Skeletal muscle satellite cell (primary cell): ENCODE measurements around the gene CHP2. TPM values are rescaled to one million over a fixed set of nuclear protein-coding genes. Genes with fewer than 3 reads are reported as not detected.
"Not testable (repeated sequence)": the region's sequence is repeated elsewhere in the genome, so short reads cannot be mapped to it uniquely, and the experiment has no call there.

ENCODE experiments used
- H3K27me3 ChIP-seq: 2 replicates; pipeline ENCODE4 v1.7.0; 2013; ENCODE audit warnings: low read length; ENCODE audit not compliant: control insufficient read depth, insufficient read depth
- H3K36me3 ChIP-seq: 2 replicates; pipeline ENCODE4 v1.7.0; 2013; ENCODE audit warnings: mild to moderate bottlenecking, control low read depth, low read length; ENCODE audit not compliant: insufficient read depth
- H3K4me1 ChIP-seq: 2 replicates; pipeline ENCODE4 v1.7.0; 2013; ENCODE audit warnings: low read length; ENCODE audit not compliant: control insufficient read depth, insufficient read depth
- H3K4me2 ChIP-seq: 2 replicates; pipeline ENCODE4 v1.7.0; 2013; ENCODE audit warnings: mild to moderate bottlenecking, low read length
- H3K4me3 ChIP-seq: 2 replicates; pipeline ENCODE4 v1.7.0; 2013; ENCODE audit warnings: low read length
- H3K9ac ChIP-seq: 2 replicates; pipeline ENCODE4 v1.7.0; 2013; ENCODE audit warnings: mild to moderate bottlenecking, low read depth, low read length, moderate library complexity
- H3K9me3 ChIP-seq: replicated peaks from 2 replicates; pipeline ENCODE4 v1.7.0; 2013; ENCODE audit warnings: mild to moderate bottlenecking, control low read depth, low read length
- total RNA-seq: library from RNA; depleted of rRNA; stranded (reverse); fragments of >200 nt; gene quantifications from 2 replicates; pipeline ENCODE4 v1.2.3, GENCODE V29; 2012; rRNA removed

The CHP2 gene
- total RNA-seq: not detected in 2 replicates

DNA sequence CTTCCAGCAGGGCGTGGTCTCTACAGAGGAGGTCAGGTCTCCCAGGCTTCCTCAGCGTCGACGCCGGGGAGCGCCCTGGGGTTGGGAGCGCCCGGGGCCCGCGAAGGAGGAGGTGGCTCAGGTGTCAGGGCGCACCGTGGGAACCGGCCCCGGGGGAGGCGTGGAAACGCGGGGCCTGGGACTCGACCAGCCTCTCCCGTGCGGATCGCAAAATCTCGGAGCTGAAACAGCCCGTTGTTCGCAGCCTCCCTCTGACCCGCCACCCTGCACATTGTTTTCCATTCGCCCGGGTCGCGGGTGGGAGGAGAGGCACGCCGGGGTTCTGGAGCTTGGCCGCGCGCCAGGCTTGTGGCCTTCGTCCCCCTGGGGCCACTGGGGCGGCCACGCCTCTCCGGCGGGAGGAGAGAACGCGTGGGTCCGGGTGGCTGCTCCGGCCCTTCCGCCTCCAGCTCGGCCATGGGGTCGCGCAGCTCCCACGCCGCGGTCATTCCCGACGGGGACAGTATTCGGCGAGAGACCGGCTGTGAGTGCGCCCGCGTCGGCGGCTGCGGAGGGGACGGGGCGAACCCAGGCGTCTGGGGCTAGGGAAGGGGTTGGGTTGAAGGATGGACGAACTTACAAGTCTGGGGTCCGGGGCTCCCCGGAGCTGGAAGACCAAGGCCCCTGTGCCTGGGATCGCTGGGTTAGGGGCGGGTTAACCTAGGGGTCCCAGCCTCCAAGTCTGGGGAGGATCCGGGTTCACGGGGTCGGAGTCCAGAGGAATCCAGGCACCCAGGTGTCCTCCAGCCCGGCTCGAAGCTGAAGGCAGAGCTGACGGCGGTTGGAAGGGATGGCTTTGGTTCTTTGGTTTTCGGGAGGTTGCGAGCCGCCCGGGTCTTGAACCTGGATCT lies at the start of gene CHP2:
Gene CHP2 (plus strand): TSS at position 433 of the 890 bp plus-strand sequence. CDS start 24 bp downstream, at position 457.
- no peaks in the 10 kb centered on the region for H3K9me3 ChIP-seq
- no peak within 1 kb of the TSS for H3K4me2 ChIP-seq
- H3K4me1 ChIP-seq: no peaks in the 10 kb centered on the region
- peaks cover 22% of the 10 kb centered on the region for H3K27me3 ChIP-seq
- H3K9ac ChIP-seq: no peak within 1 kb of the TSS
- H3K36me3 ChIP-seq: no peaks in the 10 kb centered on the region
- no peak within 1 kb of the TSS for H3K4me3 ChIP-seq

DNA sequence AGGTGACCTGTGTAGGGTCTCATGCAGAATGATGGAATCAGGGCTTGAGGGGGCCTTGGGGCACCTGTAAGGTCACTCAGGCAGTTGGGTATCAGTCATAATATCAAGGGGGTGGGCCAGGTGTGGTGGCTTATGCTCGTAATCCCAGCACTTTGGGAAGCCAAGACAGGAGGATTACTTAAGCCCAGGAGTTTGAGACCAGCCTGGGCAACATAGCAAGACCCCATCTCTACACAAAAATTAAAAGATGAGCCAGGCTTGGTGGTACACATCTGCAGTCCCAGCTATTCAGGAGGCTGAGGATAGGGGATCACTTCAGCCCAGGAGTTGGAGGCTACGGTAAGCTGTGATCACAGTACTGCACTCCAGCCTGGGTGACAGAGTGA lies 49.3 kb upstream of the CHP2 start:
- Histone ChIP-seq H3K27me3 (no peaks in the 10 kb centered on the region), H3K4me1 (no peaks in the 10 kb centered on the region), H3K36me3 (no peaks in the 10 kb centered on the region), H3K9me3 (peaks cover 6% of the 10 kb centered on the region), H3K4me3 (no peak overlapping the region), H3K4me2 (no peak overlapping the region), H3K9ac (no peak overlapping the region)

DNA sequence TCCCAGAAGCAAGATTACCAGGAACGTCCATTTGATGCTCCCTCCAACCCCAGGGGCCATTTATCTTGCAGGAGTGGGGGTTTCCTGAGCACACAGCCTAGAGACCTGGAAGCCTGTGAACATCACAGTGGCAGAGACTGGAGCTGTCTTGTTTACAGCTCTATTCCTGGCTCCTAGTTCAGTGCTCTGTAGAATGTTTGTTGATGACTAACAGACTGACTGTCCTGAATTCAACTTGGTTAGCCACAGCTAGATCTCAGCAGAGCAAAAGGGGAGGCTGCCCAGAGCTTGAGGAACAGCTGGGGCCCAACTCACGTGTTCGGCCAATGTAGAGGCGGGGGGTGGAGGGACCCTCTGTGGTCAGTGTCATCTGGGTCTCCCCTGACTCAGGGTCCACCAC lies 48.4 kb upstream of the CHP2 start:
- H3K4me1 ChIP-seq: no peaks in the 10 kb centered on the region
- H3K4me3 ChIP-seq: no peak overlapping the region
- no peak overlapping the region for H3K4me2 ChIP-seq
- no peaks in the 10 kb centered on the region for H3K36me3 ChIP-seq
- peaks cover 6% of the 10 kb centered on the region for H3K9me3 ChIP-seq
- no peak overlapping the region for H3K9ac ChIP-seq
- no peaks in the 10 kb centered on the region for H3K27me3 ChIP-seq

DNA sequence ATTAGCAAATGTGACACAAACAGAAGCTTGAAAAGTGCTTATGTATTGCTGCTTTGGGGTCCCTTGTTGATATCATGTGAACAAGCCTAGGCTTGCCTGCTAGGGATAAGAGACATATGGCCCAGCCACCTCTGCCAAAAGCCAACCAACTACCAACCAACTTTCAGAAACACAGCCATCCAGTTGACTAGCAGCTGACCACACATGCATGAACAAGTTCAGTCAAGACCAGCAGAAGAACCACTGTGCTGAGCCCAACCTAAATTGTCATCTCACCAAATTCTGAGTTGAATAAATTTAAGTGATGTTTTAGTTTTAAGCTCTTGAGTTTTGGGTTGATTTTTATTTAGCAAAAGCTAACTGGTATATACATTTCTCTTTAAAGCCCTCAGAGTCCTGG lies 45.3 kb upstream of the CHP2 start:
- H3K4me2 ChIP-seq: no peak overlapping the region
- no peak overlapping the region for H3K4me3 ChIP-seq
- no peak overlapping the region for H3K9ac ChIP-seq
- H3K36me3 ChIP-seq: no peaks in the 10 kb centered on the region
- peaks cover 17% of the 10 kb centered on the region for H3K27me3 ChIP-seq
- H3K4me1 ChIP-seq: no peaks in the 10 kb centered on the region
- peaks cover 6% of the 10 kb centered on the region for H3K9me3 ChIP-seq

DNA sequence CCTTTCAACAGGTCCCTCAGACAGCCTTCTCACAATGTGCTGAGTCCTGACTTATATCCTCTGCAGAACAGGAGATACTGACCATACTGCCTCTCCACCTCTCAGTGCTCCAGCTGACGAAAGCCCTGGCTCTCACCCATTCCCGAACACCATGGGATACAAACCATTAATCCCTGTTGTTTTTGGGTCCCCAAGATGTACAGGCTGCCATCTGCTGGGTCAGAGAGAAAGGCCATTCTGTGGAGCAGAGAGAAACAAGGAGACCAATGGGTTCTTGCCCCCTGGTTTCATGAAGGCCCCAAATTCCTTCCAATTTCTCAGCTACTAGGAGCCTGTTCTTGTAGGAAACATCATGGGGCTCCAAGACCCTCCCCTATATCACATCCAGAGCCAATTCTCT lies 44.8 kb upstream of the CHP2 start:
- Histone ChIP-seq H3K9ac (no peak overlapping the region), H3K4me3 (no peak overlapping the region), H3K9me3 (peaks cover 6% of the 10 kb centered on the region), H3K36me3 (no peaks in the 10 kb centered on the region), H3K27me3 (peaks cover 21% of the 10 kb centered on the region), H3K4me2 (no peak overlapping the region), H3K4me1 (no peaks in the 10 kb centered on the region)

DNA sequence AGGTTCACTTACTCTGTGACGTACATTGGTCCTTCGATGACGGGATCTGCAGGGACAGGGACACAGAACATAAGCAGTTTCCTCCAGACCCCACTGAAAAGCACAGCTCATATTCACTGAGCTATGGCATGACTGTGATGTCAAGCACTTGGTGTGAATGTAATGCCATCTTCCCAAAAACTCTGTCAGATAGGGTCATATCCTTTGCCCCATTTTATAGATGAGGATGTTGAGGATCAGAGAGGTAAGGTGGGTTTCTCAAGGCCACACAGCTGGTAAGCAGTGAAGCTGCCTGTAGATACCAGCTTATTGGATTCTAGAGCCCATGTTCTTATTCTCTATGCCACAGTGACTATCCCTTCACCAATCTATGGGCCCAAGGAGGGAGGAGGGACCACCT lies 44.3 kb upstream of the CHP2 start:
- Histone ChIP-seq H3K27me3 (peaks cover 21% of the 10 kb centered on the region), H3K9me3 (peaks cover 6% of the 10 kb centered on the region), H3K4me2 (no peak overlapping the region), H3K4me3 (no peak overlapping the region), H3K4me1 (no peaks in the 10 kb centered on the region), H3K36me3 (no peaks in the 10 kb centered on the region), H3K9ac (no peak overlapping the region)

DNA sequence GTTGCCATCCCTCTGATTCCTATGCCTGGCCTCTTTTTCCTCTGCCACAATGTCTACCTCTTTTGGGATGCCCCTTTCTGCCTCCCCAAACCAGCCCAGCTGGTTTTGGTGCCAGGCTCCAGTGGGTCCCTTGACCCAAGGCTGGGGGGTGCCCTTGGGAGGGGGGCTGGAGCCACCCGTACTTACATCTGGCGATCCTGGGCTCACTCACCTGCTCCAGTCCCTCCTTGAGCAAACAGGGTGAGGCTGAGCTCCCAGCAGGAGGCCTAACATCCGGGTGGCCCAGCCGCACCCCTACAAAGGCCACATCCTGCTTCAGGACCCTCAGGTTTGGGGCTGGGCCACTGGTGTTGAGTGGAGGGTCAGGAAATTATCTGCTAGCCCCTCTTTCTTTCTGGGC lies 43.0 kb upstream of the CHP2 start:
- peaks cover 6% of the 10 kb centered on the region for H3K9me3 ChIP-seq
- H3K4me1 ChIP-seq: no peaks in the 10 kb centered on the region
- no peaks in the 10 kb centered on the region for H3K36me3 ChIP-seq
- peaks cover 21% of the 10 kb centered on the region for H3K27me3 ChIP-seq
- no peak overlapping the region for H3K9ac ChIP-seq
- no peak overlapping the region for H3K4me2 ChIP-seq
- H3K4me3 ChIP-seq: no peak overlapping the region

DNA sequence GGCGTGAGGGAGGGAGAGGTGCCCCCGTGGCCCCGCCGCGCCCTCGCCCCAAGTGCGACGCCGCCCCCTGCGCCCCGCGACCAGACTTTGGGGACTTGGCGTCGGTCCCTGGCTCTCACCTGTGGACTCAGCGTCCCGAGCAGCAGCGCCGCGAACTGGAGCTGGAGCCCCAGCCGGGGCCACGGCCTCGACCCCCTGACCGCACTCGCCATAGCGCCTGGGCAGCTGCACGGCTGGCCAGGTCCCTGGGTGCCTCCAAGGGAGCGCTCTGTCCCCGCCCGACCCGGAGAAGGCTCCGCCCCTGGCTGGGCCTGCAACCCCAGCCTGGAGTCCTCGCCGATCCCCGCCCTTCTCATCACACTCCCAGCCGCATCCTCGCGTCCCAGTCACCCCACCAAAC lies 41.9 kb upstream of the CHP2 start, which contains the start of gene ERN2:
Gene ERN2 (minus strand): TSS at position 247 of the 400 bp plus-strand sequence. CDS start 35 bp downstream, at position 212.
- no peak within 1 kb of the TSS for H3K4me2 ChIP-seq
- H3K4me3 ChIP-seq: no peak within 1 kb of the TSS
- H3K27me3 ChIP-seq: peaks cover 25% of the 10 kb centered on the region
- peaks cover 6% of the 10 kb centered on the region for H3K9me3 ChIP-seq
- no peaks in the 10 kb centered on the region for H3K36me3 ChIP-seq
- no peaks in the 10 kb centered on the region for H3K4me1 ChIP-seq
- no peak within 1 kb of the TSS for H3K9ac ChIP-seq

DNA sequence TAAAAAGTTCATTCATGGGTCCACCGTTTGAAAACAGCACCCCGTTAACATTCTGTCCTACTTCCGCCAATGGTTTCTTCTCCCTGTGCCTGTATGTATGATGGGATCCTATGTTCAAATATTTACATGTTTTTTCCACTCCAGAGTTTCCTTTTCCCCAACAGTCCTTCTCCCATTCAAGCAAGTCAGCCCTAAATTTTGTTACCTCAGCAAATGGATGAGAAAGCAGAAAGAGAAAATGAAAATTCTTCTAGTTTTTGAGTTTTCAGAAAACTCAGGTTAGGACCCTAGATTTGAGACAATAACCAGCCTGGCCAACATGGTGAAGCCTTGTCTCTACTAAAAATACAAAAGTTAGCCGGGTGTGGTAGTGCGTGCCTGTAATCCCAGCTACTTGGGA lies 38.3 kb upstream of the CHP2 start:
- Histone ChIP-seq H3K9me3 (no peaks in the 10 kb centered on the region), H3K27me3 (peaks cover 25% of the 10 kb centered on the region), H3K4me3 (no peak overlapping the region), H3K4me1 (no peaks in the 10 kb centered on the region), H3K36me3 (no peaks in the 10 kb centered on the region), H3K9ac (no peak overlapping the region), H3K4me2 (no peak overlapping the region)

DNA sequence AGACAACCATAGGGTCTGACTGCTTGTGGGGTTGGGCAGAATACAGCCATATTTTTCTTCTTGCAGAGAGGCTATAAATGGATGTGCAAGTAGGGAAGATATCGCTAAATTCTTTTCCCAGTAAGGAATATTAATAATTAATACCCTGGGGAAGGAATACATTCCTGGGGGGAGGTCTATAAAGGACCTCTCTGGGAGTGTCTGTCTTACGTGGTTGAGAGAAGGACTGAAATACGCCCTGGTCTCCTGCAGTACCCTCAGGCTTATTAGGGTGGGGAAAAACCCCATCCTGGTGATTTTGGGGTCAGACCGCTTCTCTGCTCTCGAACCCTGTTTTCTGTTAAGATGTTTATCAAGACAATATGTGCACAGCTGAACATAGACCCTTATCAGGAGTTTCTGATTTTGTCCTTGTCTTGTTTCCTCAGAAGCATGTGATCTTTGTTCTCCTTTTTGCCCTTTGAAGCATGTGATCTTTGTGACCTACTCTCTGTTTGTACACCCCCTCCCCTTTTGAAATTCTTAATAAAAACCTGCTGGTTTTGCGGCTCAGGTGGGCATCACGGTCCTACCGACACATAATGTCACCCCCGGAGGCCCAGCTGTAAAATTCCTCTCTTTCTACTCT lies 32.1 kb upstream of the CHP2 start:
- not testable (repeated sequence) for H3K36me3 ChIP-seq, H3K9ac ChIP-seq, H3K4me3 ChIP-seq, H3K4me1 ChIP-seq, H3K4me2 ChIP-seq, H3K27me3 ChIP-seq, H3K9me3 ChIP-seq

DNA sequence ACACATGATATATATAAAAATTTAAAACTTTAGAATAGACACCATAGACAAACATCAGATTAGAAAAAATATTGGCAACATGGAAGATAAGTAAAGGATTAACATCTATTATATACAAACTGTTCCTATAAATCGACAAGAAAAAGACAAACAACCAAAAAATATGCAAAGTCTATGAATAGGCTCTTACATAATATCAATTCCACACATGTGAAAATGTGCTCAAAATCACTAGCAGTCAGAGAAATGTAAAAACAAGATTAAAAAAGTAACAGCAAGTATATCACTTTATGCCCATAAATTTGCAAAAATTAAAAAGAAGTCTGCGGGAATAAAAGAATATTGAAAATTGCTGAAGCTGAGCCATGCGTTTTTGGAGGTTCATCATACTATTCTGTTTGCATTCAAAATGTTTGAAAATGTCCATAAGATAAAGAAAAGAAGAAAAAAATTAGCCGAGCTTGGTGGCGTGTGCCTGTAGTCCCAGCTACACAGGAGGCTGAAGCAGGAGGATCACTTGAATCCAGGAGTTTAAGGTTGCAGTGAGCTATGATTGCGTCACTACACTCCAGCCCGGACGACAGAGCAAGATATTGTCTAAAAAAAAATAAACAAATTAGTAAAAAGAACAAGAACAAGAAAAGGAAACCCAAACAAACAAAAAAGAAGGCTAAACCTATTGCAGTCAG lies 30.6 kb upstream of the CHP2 start:
- H3K36me3 ChIP-seq: no peaks in the 10 kb centered on the region
- H3K9me3 ChIP-seq: no peaks in the 10 kb centered on the region
- no peak overlapping the region for H3K9ac ChIP-seq
- no peaks in the 10 kb centered on the region for H3K27me3 ChIP-seq
- no peaks in the 10 kb centered on the region for H3K4me1 ChIP-seq
- H3K4me2 ChIP-seq: no peak overlapping the region
- H3K4me3 ChIP-seq: no peak overlapping the region
